Activated CD4-positive, alpha-beta T cell treated with anti-CD3 and anti-CD28 coated beads for 48 hours (primary cell): ENCODE measurements around the gene ARFGAP1.
"Not testable (repeated sequence)": the region's sequence is repeated elsewhere in the genome, so short reads cannot be mapped to it uniquely, and the experiment has no call there.

Experiments used
- DNase-seq: peaks from one replicate; pipeline ENCODE4 v3.0.0-alpha.2; 2020

Gene ARFGAP1

GRCh38 chr20:63322146-63322932, 49.7 kb downstream of the ARFGAP1 start:
- DNase-seq, result no peak

GRCh38 chr20:63322933-63323273, 50.3 kb downstream of the ARFGAP1 start:
- DNase-seq, result no peak

- DNase-seq, result no peak
Observed at GRCh38 chr20:63323357-63323981, 50.9 kb downstream of the ARFGAP1 start.

GRCh38 chr20:63325021-63325471, 52.4 kb downstream of the ARFGAP1 start:
- no peak for DNase-seq

GRCh38 chr20:63325554-63326313, 53.1 kb downstream of the ARFGAP1 start:
- DNase-seq, result no peak

GRCh38 chr20:63326314-63327230, 54.0 kb downstream of the ARFGAP1 start:
- DNase-seq, result no peak

- DNase-seq, result no peak
Observed at GRCh38 chr20:63327231-63327745, 54.7 kb downstream of the ARFGAP1 start.

- no peak for DNase-seq
Observed at GRCh38 chr20:63328026-63328700, 55.5 kb downstream of the ARFGAP1 start.

- DNase-seq, result no peak
Observed at GRCh38 chr20:63328718-63329275, 56.2 kb downstream of the ARFGAP1 start.

GRCh38 chr20:63329331-63330083, 56.9 kb downstream of the ARFGAP1 start:
- DNase-seq, result no peak

GRCh38 chr20:63330084-63330760, 57.6 kb downstream of the ARFGAP1 start:
- DNase-seq, result no peak

- DNase-seq, result no peak
Observed at GRCh38 chr20:63330940-63331339, 58.3 kb downstream of the ARFGAP1 start.

GRCh38 chr20:63331741-63332400, 59.3 kb downstream of the ARFGAP1 start:
- no peak for DNase-seq

- DNase-seq, result no peak
Observed at GRCh38 chr20:63332488-63333240, 60.1 kb downstream of the ARFGAP1 start.

- DNase-seq, result no peak
Observed at GRCh38 chr20:63333241-63333836, 60.7 kb downstream of the ARFGAP1 start.

GRCh38 chr20:63334356-63334755, 61.7 kb downstream of the ARFGAP1 start:
- DNase-seq, result no peak

- not testable (repeated sequence) for DNase-seq
Observed at GRCh38 chr20:63335060-63335459, 62.4 kb downstream of the ARFGAP1 start.

GRCh38 chr20:63335711-63336110, 63.1 kb downstream of the ARFGAP1 start:
- DNase-seq, result no peak
